ENCODE results near the gene HPS4. TPM values are rescaled to one million over a fixed set of nuclear protein-coding genes. Genes with fewer than 3 reads are reported as not detected.
A peak's percentile ranks its signal among the peaks of the same experiment; 100 is the strongest.
"Not testable (repeated sequence)": the region's sequence is repeated elsewhere in the genome, so short reads cannot be mapped to it uniquely, and the experiment has no call there.

Gene HPS4
- total RNA-seq, result 10 to 100 TPM; 29.0 to 43.6 (median 35.4) TPM

DNA sequence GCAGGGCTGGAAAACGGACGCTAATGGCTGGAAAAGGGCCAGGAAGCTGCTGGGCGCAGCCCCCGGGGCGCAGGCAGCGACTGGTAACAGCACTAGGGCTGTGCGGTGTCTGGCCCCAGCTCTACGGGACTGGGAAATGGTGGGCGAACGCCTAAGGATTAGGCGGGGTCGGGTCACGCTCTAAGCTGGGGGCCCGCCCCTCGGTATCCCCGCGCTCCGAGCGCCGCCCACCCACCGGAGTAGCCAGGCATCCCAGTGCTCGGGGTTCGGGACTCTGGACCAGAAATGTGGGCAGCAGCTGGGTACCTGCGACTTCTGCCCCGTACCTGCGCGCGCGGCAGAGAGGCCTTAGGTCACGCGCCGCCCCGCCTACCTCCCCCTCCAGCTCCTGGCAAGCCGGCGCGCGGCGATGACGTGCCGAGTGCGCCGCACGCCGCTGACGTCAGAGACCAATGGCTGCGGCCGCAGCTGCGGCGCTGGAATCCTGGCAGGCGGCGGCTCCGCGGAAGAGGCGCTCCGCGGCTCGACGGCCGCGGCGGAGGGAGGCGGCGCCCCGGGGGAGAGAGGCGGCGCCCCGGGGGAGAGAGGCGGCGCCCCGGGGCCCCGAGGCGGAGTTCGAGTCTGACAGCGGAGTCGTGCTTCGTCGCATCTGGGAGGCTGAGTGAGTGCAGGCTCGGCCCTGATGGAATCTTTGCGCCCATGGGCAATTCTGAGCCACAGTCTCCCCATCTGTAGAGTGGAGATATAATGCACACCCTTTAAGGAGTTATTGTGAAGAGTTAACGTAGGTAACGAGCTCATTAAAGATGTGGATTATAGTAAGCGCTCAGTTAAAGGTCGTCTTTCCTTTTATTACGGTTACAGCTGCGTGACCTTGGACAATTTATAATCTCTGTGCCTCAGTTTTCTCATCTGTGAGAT lies at the start of gene HPS4, which contains the start of gene SRRD:
TSS of gene HPS4 (minus strand) at position 345 of the 921 bp plus-strand sequence. CDS start 2,021 bp downstream, outside the sequence.
TSS of gene SRRD (plus strand) at position 439 of the 921 bp plus-strand sequence. CDS start at position 453, 14 bp downstream.
- TF ChIP-seq POLR2A (IDR thresholded peaks at IDR 0.05), result peak; percentile 81
- TF ChIP-seq, protein P1, sequence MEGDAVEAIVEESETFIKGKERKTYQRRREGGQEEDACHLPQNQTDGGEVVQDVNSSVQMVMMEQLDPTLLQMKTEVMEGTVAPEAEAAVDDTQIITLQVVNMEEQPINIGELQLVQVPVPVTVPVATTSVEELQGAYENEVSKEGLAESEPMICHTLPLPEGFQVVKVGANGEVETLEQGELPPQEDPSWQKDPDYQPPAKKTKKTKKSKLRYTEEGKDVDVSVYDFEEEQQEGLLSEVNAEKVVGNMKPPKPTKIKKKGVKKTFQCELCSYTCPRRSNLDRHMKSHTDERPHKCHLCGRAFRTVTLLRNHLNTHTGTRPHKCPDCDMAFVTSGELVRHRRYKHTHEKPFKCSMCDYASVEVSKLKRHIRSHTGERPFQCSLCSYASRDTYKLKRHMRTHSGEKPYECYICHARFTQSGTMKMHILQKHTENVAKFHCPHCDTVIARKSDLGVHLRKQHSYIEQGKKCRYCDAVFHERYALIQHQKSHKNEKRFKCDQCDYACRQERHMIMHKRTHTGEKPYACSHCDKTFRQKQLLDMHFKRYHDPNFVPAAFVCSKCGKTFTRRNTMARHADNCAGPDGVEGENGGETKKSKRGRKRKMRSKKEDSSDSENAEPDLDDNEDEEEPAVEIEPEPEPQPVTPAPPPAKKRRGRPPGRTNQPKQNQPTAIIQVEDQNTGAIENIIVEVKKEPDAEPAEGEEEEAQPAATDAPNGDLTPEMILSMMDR (IDR thresholded peaks at IDR 0.05), result peak in 1 of 3 donors; percentile 9
- TF ChIP-seq POLR2AphosphoS5 (IDR thresholded peaks at IDR 0.05), result peak; percentile 91 to 99 (median 98)
- Histone ChIP-seq H3K9me3 (no peaks in the 10 kb centered on the region), H3K27me3 (no peaks in the 10 kb centered on the region), H3K4me1 (peaks cover 13 to 14% of the 10 kb centered on the region in 2 donors), H3K27ac (peak within 1 kb of the TSS; percentile 97 to 98), H3K36me3 (no peaks in the 10 kb centered on the region), H3K4me3 (peak within 1 kb of the TSS; percentile 84 to 96 (median 87))
- intact Hi-C loops (cut with DNase I; ENCODE audit: low total_unique reads), result no loop called here
- peak; percentile 86 to 89 for DNase-seq (ENCODE audit: low spot score in 2 of 2)

DNA sequence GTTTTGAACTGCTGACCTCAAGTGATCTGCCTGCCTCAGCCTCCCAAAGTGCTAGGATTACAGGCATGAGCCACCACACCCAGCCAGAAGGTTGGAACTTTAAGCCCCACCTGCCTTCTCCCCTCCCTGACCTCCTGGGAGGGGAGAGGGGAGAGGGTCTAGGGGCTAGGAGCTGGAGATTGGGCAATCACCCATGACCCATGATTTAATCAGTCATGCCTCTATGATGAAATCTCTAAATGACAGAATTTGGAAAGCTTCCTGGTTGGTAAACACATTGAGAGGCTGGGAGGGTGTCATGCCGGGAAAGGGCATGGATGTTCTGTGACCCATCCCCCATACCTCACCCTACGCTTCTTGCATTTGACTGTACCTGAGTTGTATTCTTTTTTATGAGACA lies 45.8 kb upstream of the HPS4 start:
- no peak overlapping the region for H3K4me3 ChIP-seq
- no peaks in the 10 kb centered on the region for H3K27me3 ChIP-seq
- TF ChIP-seq, protein P1 (IDR thresholded peaks at IDR 0.05), result no peak
- TF ChIP-seq POLR2A (IDR thresholded peaks at IDR 0.05) (no peak), POLR2AphosphoS5 (IDR thresholded peaks at IDR 0.05) (no peak)
- intact Hi-C loops (cut with DNase I; ENCODE audit: low total_unique reads), result no loop called here
- peaks cover 0 to 2% of the 10 kb centered on the region in 2 donors for H3K4me1 ChIP-seq
- DNase-seq (ENCODE audit: low spot score in 2 of 2), result no peak
- H3K27ac ChIP-seq, result peak overlapping the region in 1 of 2 donors; percentile 39
- H3K9me3 ChIP-seq, result no peaks in the 10 kb centered on the region
- H3K36me3 ChIP-seq, result no peaks in the 10 kb centered on the region

DNA sequence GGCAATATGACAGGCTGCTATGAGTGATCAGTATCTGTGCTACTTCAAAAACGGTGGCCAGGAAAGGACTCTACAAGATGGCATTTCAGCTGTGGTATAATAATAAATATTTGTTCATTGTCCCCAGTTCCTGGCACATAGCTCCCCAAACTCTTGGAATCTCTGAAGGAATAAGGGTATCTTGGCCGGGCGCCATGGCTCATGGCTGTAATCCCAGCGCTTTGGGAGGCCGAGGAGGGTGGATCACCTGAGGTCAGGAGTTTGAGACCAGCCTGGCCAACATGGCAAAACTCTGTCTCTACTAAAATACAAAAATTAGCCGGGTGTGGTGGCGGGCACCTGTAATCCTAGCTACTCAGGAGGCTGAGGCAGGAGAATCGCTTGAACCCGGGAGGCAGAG lies 44.9 kb upstream of the HPS4 start:
- H3K36me3 ChIP-seq; DNase-seq (ENCODE audit: low spot score in 2 of 2); intact Hi-C loops (cut with DNase I; ENCODE audit: low total_unique reads); H3K27me3 ChIP-seq; H3K4me3 ChIP-seq; H3K4me1 ChIP-seq; H3K9me3 ChIP-seq: not testable (repeated sequence)
- H3K27ac ChIP-seq, result peak overlapping the region in 1 of 2 donors; percentile 44

DNA sequence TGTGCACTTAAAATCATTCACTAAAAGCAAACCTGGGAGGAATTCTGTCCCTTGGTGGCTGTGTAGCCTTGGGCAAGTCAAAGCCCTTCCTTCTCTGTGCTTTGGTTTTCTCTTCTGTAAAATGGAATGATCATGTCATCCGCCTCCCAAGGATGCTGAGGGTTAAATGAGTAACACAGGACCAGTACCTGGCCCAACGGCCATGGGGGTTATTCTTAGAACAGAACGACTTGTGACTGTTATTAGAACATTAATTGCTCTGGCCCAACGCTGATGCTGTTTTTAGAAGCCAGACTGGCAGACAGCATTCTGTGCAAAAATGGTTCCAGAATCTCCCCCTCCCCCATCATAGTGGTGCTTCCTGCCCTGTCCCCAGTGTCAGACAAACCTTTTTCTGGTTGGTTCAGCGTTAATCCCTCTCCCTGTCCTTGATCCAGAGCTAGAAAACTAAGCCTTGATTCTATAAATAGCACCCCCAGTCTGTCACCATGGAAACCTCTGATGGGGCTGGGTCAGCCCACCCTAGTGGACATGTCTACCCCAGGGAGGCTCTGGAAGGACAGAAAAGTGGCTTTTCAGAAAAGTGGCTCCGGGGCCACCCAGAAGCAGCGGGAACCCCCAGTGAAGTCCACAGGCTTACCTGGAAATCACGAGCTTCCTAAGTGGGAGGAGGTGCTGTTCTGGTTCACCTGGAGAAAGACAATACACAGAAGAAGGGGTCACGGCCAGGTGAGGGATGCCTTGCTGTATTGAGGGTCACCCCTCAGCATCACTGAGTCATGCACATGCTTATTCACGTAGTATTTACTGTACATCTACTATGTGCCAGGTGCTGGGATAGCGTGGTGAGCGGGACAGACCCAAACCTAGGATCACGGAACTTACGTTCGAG lies 44.2 kb upstream of the HPS4 start:
- TF ChIP-seq POLR2AphosphoS5 (IDR thresholded peaks at IDR 0.05), result no peak
- TF ChIP-seq, protein P1 (IDR thresholded peaks at IDR 0.05), result no peak
- no peak for TF ChIP-seq POLR2A (IDR thresholded peaks at IDR 0.05)
- H3K36me3 ChIP-seq, result no peaks in the 10 kb centered on the region
- intact Hi-C loops (cut with DNase I; ENCODE audit: low total_unique reads), result no loop called here

DNA sequence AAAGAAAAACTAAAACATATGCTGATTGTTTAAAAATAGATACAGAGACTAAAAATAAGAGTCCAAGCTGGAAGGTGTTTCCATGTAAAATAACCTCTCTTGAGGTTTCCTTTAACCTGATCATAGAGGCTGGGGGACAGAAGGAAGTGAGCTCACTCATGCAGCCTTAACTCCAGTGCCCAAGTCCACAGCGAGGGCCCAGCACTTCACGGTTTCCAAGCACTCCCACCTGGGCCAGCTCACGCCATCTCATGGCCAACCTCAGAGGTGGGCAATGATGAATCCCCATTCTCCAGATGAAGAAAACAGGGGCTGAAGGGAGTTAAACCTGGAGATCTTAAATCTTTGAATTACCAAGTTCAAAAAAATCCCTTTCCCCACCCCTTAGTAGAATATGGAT lies 43.6 kb upstream of the HPS4 start:
- Histone ChIP-seq H3K9me3 (no peaks in the 10 kb centered on the region), H3K4me3 (no peak overlapping the region), H3K4me1 (no peaks in the 10 kb centered on the region), H3K27ac (no peak overlapping the region), H3K36me3 (no peaks in the 10 kb centered on the region), H3K27me3 (no peaks in the 10 kb centered on the region)
- DNase-seq (ENCODE audit: low spot score in 2 of 2), result no peak
- intact Hi-C loops (cut with DNase I; ENCODE audit: low total_unique reads), result no loop called here
- no peak for TF ChIP-seq POLR2A (IDR thresholded peaks at IDR 0.05)
- TF ChIP-seq POLR2AphosphoS5 (IDR thresholded peaks at IDR 0.05), result no peak
- TF ChIP-seq, protein P1 (IDR thresholded peaks at IDR 0.05), result no peak

More for the DNA sequence above, 44.2 kb upstream of the HPS4 start:
- no peaks in the 10 kb centered on the region for H3K4me1 ChIP-seq
- no peaks in the 10 kb centered on the region for H3K27me3 ChIP-seq
- H3K27ac ChIP-seq, result peak overlapping the region in 1 of 2 donors; percentile 44
- no peak for DNase-seq (ENCODE audit: low spot score in 2 of 2)
- H3K9me3 ChIP-seq, result no peaks in the 10 kb centered on the region
- no peak overlapping the region for H3K4me3 ChIP-seq
